C4-2B (cell line): ENCODE measurements around the gene RPS6KA6.
A peak's percentile ranks its signal among the peaks of the same experiment; 100 is the strongest.

Experiments used
- H3K27ac ChIP-seq: fragments of 450-650 bp; 2 replicates; pipeline ENCODE4 v1.5.1; 2017
- CTCF ChIP-seq: fragments of 450-650 bp; conservative IDR thresholded peaks from 2 replicates; pipeline ENCODE4 v1.5.1; 2017; ENCODE audit warnings: mild to moderate bottlenecking
- ZFX ChIP-seq: fragments of 450-650 bp; IDR thresholded peaks from 2 replicates; pipeline ENCODE4 v1.6.1; 2017

The RPS6KA6 gene

GRCh38 chrX:84186603-84187532, 1.1 kb downstream of the RPS6KA6 start:
- TF ChIP-seq CTCF (peak; percentile 22), ZFX (no peak)
- H3K27ac ChIP-seq = peak overlapping the region; percentile 88

- H3K27ac ChIP-seq = no peak overlapping the region
Measured at GRCh38 chrX:84182516-84182915, 5.5 kb downstream of the RPS6KA6 start.

GRCh38 chrX:84175958-84176357, 12.0 kb downstream of the RPS6KA6 start:
- H3K27ac ChIP-seq = no peak overlapping the region
- no peak for TF ChIP-seq CTCF
- no peak for TF ChIP-seq ZFX

More at GRCh38 chrX:84182516-84182915, 5.5 kb downstream of the RPS6KA6 start:
- TF ChIP-seq ZFX = no peak
- no peak for TF ChIP-seq CTCF

GRCh38 chrX:84175274-84175673, 12.7 kb downstream of the RPS6KA6 start:
- TF ChIP-seq ZFX = no peak
- TF ChIP-seq CTCF = no peak
- H3K27ac ChIP-seq = no peak overlapping the region

- TF ChIP-seq ZFX (no peak), CTCF (no peak)
- H3K27ac ChIP-seq = no peak overlapping the region
Measured at GRCh38 chrX:84174348-84174747, 13.7 kb downstream of the RPS6KA6 start.

GRCh38 chrX:84170931-84171330, 17.1 kb downstream of the RPS6KA6 start:
- H3K27ac ChIP-seq = no peak overlapping the region
- TF ChIP-seq CTCF (no peak), ZFX (no peak)

GRCh38 chrX:84168574-84168973, 19.4 kb downstream of the RPS6KA6 start:
- no peak overlapping the region for H3K27ac ChIP-seq
- no peak for TF ChIP-seq CTCF
- TF ChIP-seq ZFX = no peak
